Daoy (cell line): ENCODE measurements around the gene THSD4. TPM values are rescaled to one million over a fixed set of nuclear protein-coding genes. Genes with fewer than 3 reads are reported as not detected.

Experiments used
- DNase-seq: peaks from one replicate; pipeline ENCODE4 v3.0.0-alpha.2; 2015; ENCODE audit warnings: low read depth
- total RNA-seq: library from RNA; depleted of rRNA; stranded (reverse); fragments of >200 nt; shearing (Covaris generic); gene quantifications from 2 replicates; pipeline ENCODE4 v1.2.3, GENCODE V29; 2014

THSD4 gene
- total RNA-seq, 1 experiment from 2014 or later = 5.4 TPM

DNA sequence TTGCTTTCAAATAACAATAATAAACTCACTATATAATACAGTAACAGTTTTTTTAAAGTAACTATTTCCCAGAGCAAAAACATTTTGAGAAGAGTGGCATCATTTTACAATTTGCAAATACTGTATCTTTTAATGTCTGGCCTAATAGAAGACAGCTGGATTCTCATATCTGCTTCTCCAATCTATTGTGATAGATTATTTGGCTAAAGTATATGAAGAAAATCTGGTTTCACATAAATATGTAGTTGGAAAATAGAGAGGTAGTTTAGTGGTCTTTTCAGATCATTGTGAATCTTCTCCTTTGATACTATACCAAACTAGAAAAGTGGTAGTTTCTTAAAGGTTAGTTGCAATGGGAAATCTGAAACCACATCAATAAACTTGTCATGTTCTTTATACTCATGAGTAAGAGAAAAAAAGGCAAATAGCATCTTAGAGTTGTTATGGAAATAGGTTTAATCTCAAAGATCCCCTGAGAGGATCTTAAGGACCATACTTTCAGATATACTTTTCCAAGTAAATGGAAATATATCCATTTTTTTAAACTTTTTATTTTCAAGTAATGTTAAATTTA is 570.2 kb downstream of the THSD4 start:
- DNase-seq = no peak

DNA sequence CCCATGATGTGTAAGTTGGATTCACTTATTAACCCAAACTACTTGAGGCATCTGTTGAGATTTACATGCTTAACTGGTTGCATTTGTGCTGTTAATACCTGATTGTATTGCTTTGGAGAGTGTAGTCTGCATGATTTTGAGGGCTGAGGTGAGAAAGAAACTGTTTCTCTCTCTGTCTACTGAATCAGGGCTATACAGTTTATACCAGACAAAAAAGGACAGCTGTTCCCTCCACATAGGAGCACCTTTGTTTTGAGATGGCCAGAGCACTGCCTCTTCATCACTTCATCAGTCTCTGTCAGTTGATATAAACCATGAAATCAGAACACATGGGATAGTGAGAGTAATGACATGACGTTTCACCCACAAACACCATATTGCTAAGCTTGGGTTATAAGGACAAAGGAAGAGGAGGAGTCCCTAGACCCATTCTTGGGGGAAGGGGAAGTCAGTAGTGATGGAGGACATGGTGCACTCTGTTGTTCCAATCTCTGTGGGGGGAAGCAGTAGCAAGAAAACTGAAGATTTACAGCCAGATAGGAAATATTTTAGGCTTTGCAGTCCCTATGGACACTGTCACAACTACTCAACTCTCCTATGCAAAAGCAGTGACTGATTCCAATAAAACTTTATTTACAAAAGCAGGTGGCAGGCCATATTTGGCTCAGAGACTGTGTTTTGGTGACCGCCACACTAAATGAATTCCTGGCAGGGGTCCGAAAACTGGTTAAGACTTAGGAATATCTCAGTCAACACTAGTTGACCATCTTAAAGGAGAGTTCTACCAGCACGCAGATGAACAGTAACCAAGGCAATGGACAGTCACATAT is 571.2 kb downstream of the THSD4 start:
- DNase-seq = no peak

DNA sequence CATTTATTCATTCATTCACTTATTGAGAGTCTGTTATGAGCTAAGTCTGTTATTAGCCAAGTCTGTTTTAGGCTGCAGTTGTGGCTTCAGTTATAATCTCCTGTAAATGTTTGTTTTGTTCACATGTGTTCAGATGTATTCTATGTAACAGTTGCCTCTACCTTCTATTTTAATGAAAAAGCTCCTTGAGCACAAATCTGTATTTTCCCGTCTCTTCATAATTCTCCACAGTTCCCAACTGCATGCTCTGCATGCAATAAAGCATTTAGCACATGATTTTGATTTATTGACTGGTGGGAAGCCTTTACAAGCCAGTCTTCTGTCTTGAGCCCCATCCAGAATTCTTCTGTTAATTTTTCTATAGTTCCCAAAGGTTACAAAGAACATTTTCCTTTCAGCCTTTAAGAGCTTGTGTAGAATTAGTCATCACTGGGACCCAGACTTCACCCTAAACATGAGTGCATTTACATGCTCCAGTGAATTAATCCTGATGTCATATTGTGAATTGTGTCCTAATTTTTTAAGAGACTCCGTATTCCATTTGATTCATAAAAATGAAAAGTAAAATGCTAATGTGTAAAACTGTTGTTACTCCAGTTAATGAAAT is 572.7 kb downstream of the THSD4 start:
- DNase-seq = peak; percentile 54

DNA sequence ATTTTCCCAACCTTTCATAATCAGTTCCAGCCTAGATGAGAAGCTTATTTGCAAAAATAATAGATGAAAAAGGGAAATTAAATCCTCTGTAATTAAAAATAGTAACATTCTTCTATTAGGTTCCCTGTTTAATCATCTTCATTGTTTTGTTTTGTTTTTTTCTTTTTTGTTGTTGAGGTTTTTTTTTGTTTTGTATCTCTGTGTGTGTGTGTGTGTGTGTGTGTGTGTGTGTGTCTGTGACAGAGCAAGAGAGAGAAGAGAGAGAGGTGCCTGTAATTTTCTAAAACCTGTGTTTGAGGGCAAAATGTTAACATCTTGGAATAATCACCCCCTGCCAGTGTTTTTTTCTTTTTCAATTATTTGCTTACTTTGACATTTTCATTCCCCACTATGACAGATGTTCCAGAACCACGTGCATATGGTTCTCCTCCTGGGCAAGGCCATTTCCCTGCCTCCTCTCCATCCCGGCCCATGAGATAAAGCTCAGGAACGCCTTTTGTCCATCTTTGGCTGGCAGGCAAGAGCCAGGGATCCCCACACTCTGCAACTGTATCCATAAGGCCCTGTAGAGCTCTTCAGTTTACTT is 573.3 kb downstream of the THSD4 start:
- no peak for DNase-seq

DNA sequence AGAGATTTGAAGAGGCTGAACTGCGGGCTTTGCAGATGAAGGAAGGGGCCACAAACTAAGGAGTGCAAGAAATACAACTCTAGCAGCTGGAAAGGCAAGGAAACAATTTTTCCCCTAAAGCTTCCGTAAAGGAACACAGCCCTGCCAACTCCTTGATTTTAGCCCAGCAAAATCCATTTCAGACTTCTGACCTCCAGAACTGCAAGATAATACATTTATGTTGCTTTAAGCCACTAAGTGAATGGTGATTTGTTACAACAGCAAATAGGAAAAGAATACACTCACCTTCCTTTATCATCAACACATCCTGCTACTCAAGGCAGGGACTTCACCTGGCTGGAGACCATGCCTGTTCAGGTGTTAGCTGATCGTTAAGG is 575.8 kb downstream of the THSD4 start:
- no peak for DNase-seq

GRCh38 chr15:71691458-71692417 is 576.5 kb downstream of the THSD4 start:
- DNase-seq = peak; percentile 87

GRCh38 chr15:71697236-71697635 is 582.0 kb downstream of the THSD4 start:
- DNase-seq = no peak

DNA sequence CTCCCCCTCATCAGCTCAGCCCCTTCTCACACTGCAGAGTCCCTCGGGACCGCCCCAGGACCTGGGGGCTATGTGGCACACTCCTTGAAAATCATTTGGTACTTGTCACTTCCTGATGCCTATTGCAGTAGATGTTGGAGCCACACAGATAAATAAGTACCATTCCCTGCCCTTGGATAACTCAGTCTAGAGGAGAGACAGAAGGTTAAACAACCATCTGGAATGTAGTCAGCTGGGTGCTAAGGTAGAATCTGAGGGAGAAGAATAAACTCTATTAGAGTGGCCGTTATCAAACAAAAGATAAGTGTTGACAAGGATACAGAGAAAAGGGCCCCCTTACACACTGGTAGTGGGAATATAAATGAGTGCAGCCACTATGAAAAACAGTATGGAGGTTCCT is 582.8 kb downstream of the THSD4 start:
- DNase-seq = no peak

DNA sequence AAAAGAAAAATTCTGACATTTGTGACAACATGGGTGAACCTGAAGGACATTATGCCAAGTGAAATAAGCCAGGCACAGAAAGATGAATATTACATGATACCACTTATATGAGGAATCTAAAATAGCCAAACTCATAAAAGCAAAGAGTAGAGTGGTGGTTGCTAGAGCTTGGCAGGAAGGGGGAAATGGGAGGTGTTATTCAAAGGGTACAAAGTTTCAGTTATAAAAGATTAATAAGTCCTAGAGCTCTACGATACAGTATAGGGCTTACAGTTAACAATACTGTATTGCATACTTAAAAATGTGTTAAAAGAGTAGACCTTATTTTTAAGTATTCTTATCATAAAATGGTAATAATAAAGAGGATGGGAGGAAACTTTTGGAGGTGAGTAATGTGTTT is 583.5 kb downstream of the THSD4 start:
- DNase-seq = no peak

GRCh38 chr15:71699977-71700376 is 584.7 kb downstream of the THSD4 start:
- DNase-seq = no peak

DNA sequence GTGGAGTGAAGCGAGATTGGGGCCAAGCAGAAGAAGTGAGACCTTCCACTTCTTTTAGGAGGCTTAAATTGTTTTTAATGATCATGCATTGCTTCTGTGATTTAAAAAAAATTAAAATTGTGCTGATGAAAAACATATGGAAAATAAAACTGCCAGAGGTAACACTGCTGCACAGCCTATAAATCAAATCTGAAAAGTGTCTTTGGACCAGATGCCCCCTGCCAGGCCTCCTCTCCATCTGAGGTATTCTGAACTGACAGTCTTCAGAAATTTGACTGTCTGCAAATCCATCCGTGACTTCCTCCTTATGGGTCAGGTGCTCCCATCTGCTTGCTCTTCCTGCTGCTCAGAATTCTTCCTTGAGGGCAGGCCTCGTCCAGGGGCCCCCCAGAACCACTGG is 586.5 kb downstream of the THSD4 start:
- no peak for DNase-seq

- DNase-seq = no peak
Measured at GRCh38 chr15:71702496-71702895, 587.2 kb downstream of the THSD4 start.

- DNase-seq = peak; percentile 39
Measured at GRCh38 chr15:71705151-71705550, 589.9 kb downstream of the THSD4 start.

DNA sequence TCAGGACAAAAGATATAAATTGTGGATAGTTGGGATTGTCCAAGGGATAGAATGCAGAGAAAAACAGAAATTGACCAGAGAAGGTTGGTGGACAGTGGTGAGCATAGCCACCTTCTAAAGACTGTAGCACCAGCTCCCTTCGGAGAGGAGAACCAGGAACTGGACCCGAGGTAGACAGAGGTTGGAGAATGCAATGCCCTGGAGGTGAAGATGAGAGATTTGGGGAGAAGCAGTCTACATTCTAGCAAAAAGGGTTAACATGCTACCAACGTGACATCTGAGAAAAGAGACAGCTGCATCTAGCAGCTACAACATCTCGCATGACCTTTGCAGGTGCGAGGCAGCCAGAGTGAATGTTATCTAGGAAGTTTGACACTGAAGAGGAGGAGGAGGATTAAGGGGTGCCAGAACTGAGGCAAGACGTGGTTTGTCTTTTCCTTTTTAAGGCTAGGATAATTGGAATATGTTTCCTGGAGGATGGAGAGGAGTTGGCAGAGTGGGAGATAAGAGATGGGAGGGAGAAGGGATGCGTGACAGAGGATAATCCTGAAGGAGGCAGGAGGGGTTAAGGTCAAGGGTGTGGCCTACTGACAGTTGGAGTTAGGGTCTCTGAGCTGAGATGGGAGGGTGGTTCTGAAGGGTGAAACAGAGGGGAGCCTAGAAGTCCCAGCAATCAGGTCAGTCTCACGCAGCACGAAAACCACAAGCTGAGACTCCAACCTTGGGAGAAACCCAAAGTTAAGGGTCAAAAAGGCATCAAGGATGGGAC is 591.4 kb downstream of the THSD4 start:
- DNase-seq = no peak

DNA sequence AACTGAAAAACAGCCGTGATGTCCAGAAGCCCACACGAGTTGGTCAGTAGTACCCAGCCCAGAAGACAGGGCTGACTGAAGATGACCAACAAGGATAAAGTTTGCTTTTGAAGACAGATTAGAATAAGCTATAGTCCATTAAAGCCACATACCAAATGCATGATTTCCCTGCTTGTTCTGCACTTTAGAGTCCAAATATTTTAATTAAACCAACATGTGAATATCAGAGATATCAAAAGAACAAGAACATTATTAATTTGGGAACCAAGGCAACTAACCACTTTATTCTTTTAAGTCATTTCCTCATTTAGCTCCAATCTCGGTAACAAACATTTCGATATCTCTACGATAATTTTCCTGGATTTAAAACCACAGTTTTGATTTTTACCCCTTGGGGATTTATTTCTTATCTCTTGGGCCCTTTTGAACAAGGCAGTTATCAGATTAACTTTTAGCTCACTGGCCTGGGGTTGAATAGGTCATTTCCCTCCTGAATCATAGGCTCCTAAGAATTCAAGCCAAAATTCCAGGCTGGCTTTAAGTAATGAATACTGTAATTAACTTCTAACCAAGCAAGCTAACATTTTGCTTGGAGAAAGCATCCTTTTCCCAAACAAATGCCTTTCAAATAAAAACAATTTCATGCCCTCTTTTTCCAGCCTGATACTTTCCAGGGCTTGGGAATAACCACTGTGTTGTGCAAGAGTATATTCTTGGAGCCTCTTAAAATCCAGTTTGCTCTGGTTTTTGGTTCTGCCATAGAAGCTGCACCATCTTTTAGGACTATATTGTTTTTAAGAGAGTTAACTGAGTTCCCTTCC is 592.2 kb downstream of the THSD4 start:
- DNase-seq = peak; percentile 19

- no peak for DNase-seq
Measured at GRCh38 chr15:71708051-71708429, 592.8 kb downstream of the THSD4 start.

DNA sequence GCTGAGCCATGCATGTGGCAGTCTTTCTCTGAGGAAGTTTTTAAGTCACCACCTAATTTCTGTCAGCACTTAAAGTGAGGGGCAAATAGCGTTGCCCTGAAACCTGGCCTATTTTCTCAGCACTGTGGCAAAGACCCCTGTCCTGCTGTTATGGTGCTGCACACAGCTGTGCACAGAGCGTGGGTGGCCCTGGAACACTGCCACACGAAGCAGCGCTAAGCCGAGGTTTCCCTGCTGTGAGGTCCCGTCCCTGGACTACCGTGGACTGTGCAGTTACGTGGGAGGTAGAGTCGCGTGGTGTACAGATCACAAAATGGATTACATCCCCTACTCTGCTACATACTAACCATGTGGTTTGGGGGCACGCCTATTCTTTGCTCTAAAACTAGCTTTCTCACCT is 593.5 kb downstream of the THSD4 start:
- no peak for DNase-seq

GRCh38 chr15:71709808-71710418 is 594.6 kb downstream of the THSD4 start:
- no peak for DNase-seq

GRCh38 chr15:71712182-71712581 is 596.9 kb downstream of the THSD4 start:
- no peak for DNase-seq
